KOPT-K1 (cell line): ENCODE results near the gene PRSS23.

Experiments
- H3K27ac ChIP-seq: fragments of 200-600 bp; sonication (generic); 2 replicates; pipeline ENCODE4 v1.5.1; 2016; ENCODE audit warnings: antibody characterized with exemption, mild to moderate bottlenecking, low read depth, low read length; ENCODE audit not compliant: poor library complexity, severe bottlenecking
- H3K36me3 ChIP-seq: fragments of 200-600 bp; sonication (generic); 2 replicates; pipeline ENCODE4 v1.5.1; 2017; ENCODE audit warnings: antibody characterized with exemption, mild to moderate bottlenecking, low read length, moderate library complexity; ENCODE audit not compliant: insufficient read depth
- H3K9me3 ChIP-seq: fragments of 200-600 bp; sonication (generic); 2 replicates; pipeline ENCODE4 v1.5.1; 2017; ENCODE audit warnings: antibody characterized with exemption, low read length, mild to moderate bottlenecking; ENCODE audit not compliant: insufficient read depth, poor library complexity, severe bottlenecking

The PRSS23 gene

DNA sequence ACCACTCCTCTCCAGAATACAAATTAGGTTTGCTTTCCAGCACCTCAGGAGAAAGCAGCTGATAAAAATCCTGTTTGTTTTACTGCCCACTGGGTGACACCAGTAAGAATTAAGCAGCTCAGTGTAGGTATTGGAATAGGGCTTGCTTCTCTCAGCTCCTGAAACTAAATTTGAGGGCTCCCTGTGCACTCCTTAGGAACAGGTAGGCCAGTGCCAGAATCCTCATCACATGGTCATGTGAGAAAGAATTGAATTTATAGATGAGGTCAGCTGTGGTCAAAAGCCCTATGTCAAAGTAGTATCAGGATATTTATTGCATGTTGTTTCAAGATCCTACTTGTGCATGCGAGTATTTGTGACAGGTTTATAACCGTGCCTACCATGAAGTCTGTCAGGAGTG is 1.0 kb downstream of the PRSS23 start:
- Histone ChIP-seq H3K27ac (no peak overlapping the region), H3K36me3 (no peaks in the 10 kb centered on the region)

DNA sequence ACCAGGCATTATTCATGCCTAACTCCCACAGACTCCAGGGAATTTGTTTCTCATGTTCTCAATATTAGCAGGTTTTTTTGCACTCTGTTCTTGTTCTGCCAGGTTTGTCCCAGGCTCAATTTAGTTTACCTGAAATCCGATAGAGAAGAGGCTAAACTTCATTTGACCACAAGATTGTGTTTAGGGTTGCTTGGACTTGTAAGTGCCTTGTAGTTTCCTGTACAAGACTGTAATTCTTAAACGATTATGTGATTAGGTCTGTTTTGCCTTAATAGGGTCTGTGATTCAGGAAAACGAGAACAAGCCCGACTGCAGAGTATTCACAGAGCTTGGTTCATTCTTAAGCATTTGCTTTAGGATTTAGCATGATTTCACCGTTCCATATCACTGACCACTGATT is 1.8 kb downstream of the PRSS23 start:
- Histone ChIP-seq H3K9me3 (no peaks in the 10 kb centered on the region), H3K36me3 (no peaks in the 10 kb centered on the region), H3K27ac (no peak overlapping the region)

More for the DNA sequence above, 1.0 kb downstream of the PRSS23 start:
- no peaks in the 10 kb centered on the region for H3K9me3 ChIP-seq

DNA sequence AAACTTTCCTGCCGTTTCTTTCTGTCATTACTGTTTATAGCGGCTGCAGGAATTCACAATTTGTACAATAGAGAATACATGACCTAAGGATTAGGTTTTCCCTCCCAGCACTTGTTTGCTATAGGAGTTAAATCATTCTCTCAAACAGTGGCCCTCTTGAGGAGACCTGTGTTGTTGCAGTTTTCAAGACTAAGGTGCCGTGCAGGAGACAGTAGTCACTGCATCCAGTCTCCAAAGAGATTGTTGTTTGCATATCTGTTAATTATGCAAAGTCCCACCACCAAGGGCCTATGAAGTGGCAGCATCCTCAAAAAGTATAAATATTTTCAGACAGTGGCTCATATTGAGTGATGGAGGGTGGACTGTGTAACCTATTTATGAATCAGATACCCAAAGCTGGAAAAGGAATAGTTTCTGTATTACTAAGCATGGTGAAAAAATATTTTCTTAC is 2.3 kb downstream of the PRSS23 start:
- H3K36me3 ChIP-seq: no peaks in the 10 kb centered on the region
- H3K9me3 ChIP-seq: no peaks in the 10 kb centered on the region
- no peak overlapping the region for H3K27ac ChIP-seq

DNA sequence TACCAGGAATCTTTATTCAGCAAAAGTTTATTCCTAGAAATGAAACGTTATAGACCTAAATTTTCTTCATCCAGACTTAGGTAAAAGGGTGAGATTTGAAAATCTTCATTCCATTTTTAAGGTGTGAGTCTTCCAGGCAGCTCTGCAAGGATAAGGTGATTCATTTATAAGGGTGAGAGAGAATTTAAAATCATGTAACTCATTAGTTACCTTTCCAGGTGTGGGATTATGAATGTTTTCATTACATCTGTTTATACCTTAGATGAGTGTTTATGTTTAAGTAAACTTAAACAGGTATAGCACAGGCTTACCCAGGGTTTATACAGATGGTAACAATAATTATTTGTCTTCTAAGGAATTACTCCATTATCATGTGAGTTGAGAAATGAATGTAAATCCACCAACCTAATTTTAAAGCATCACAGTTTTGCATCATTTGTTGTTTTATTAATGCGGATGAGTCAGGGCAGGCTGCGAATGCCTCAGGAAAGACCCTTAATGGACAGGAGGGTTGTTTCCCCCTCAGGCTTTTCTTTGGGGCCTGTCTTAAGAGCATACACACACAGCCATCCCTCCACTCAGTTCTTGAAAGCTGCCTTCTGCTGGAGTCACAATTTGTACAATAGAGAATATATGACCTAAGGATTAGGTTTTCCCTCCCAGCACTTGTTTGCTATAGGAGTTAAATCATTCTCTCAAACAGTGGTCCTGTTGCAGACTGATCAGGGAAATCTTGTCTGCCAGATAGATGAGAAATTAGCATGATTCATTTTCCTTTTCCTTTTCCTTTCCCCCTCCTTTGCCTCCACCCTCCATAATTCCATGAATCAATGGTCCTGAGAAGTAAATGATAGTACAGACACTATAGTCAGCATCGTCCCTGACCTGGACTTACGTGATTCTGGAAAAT is 3.0 kb downstream of the PRSS23 start:
- no peak overlapping the region for H3K27ac ChIP-seq
- no peaks in the 10 kb centered on the region for H3K36me3 ChIP-seq
- H3K9me3 ChIP-seq: no peaks in the 10 kb centered on the region

DNA sequence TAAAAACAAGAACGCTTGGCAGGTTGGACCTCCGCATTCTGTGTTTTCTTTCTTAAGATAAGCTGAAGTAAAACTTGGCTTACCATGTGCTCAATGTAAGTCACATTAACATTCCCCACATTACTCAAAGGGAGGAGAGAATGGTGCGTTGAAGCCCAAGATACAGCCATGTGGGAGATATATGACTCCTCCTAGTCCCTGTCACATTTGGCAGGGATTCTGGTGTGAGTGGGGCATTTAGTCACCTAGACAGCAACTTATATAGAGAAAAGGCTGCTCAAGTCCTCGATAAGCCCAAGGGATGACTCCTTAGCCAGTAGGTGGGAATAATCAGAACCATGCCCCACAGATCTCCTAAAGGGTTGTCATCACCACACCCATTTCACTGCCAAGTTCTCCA is 4.6 kb downstream of the PRSS23 start:
- Histone ChIP-seq H3K9me3 (no peaks in the 10 kb centered on the region), H3K36me3 (no peaks in the 10 kb centered on the region), H3K27ac (no peak overlapping the region)

DNA sequence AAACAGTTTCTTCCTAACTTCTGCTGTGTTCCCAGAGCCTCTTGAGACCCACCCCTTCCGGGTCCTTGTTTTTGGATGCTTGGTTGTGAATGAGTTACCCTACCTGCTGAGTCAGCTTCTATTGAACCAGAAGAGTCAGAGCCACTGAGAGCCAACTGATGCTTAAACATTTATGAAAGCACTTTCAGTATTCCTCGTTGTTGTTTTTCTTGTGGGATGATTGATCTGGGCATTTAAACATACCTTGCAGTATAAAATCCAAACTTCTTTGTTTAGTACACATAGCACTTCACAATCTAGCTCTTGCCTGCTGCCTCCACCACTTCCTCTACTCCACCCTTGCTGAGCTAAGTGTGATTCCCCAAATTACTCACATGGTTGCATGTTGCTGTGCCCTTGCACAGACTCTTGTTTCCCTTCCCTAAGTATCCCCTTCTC is 5.5 kb downstream of the PRSS23 start:
- no peaks in the 10 kb centered on the region for H3K9me3 ChIP-seq
- no peak overlapping the region for H3K27ac ChIP-seq
- no peaks in the 10 kb centered on the region for H3K36me3 ChIP-seq

DNA sequence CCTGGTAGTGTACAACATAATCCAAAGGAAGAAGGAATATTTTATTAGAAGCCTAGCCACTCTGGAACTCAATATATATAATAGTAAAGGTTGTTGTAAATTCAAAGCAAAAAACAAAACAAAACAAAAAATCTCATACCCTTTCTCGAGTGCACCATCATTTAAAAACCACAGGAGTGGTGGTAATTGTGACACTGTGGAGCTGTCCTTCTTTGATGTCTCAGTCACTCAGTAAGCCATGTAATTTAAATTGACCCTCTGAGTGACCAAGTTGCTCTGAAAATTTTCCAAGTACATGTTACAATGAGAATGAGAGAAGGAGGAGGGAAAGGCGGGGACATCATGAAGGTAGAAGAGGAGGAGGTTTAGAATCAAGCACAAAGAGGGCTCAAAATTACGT is 6.6 kb downstream of the PRSS23 start:
- no peaks in the 10 kb centered on the region for H3K9me3 ChIP-seq
- H3K27ac ChIP-seq: no peak overlapping the region
- no peaks in the 10 kb centered on the region for H3K36me3 ChIP-seq

DNA sequence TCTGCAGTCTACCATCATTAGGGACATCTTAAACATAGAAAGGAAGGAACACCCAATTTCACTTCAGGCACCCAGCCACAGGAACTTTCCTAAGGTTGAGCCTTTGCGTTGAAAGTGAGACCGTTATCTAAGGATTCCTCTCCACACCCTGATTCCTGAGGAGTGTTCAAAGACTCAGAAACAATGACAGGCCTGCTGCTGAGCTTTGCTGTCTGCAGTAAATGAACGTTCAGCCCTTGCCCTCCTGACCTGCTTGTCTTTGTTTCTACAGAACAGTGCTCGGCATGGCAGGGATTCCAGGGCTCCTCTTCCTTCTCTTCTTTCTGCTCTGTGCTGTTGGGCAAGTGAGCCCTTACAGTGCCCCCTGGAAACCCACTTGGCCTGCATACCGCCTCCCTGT is 7.0 kb downstream of the PRSS23 start:
- Histone ChIP-seq H3K9me3 (no peaks in the 10 kb centered on the region), H3K36me3 (no peaks in the 10 kb centered on the region), H3K27ac (no peak overlapping the region)

DNA sequence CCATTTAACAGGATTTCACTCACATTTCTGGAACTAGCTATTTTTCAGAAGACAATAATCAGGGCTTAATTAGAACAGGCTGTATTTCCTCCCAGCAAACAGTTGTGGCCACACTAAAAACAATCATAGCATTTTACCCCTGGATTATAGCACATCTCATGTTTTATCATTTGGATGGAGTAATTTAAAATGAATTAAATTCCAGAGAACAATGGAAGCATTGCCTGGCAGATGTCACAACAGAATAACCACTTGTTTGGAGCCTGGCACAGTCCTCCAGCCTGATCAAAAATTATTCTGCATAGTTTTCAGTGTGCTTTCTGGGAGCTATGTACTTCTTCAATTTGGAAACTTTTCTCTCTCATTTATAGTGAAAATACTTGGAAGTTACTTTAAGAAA is 9.2 kb downstream of the PRSS23 start:
- Histone ChIP-seq H3K36me3 (no peaks in the 10 kb centered on the region), H3K27ac (no peak overlapping the region), H3K9me3 (no peaks in the 10 kb centered on the region)

DNA sequence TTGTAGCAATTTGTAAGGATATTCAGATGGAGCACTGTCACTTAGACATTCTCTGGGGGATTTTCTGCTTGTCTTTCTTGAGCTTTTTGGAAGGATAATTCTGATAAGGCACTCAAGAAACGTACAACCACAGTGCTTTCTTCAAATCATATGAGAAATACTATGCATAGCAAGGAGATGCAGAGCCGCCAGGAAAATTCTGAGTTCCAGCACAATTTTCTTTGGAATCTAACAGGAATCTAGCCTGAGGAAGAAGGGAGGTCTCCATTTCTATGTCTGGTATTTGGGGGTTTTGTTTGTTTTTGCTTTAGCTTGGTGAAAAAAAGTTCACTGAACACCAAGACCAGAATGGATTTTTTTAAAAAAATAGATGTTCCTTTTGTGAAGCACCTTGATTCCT is 9.9 kb downstream of the PRSS23 start:
- Histone ChIP-seq H3K36me3 (no peaks in the 10 kb centered on the region), H3K9me3 (no peaks in the 10 kb centered on the region), H3K27ac (no peak overlapping the region)

DNA sequence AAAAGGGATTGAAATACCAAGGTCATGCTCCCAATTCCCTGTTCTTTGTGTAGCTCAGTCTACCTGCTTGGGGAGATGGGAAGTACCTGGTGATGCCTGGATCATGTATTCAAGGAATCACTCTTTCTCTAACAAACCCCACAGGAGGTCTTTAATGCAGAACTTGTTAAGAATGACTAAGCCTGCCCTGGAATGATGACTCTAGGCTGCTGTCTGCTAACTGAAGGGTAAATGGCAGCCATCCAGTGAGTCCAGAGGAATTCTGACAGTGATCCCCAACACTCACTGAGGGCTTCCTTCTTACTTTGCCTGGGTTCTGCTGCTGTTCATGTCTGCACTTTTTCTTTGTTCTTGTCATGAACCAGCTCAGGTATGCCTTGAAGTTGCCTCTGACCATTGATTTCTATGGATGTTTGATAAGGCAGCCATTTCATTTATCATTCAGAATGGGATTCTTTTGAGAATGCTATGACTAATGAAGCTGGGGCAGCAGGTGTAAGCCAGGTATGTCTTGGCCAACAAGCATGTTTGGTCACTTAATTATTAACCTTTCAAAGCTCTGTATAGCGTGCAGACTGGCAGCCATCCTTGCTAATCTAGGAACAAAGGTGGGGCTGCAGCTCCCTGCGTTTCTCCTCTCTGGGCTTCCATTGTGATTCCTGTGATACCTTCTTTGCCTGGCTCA is 11.4 kb downstream of the PRSS23 start:
- Histone ChIP-seq H3K27ac (no peak overlapping the region), H3K36me3 (no peaks in the 10 kb centered on the region)

DNA sequence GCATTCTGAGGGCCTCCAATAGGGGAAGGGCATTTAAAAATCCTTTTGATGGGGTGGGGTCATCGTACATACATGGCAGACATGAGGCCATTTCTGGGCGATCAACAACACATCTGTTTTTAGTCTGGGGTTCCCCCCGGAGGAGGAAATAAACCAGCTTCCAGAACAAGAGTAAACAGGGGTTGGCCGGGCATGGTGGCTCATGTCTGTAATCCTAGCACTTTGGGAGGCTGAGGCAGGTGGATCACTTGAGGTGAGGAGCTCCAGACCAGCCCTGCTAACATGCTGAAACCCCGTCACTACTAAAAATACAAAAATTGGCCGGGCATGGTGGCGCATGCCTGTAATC is 12.0 kb downstream of the PRSS23 start:
- no peak overlapping the region for H3K27ac ChIP-seq
- no peaks in the 10 kb centered on the region for H3K9me3 ChIP-seq
- no peaks in the 10 kb centered on the region for H3K36me3 ChIP-seq

More for the DNA sequence above, 11.4 kb downstream of the PRSS23 start:
- no peaks in the 10 kb centered on the region for H3K9me3 ChIP-seq

DNA sequence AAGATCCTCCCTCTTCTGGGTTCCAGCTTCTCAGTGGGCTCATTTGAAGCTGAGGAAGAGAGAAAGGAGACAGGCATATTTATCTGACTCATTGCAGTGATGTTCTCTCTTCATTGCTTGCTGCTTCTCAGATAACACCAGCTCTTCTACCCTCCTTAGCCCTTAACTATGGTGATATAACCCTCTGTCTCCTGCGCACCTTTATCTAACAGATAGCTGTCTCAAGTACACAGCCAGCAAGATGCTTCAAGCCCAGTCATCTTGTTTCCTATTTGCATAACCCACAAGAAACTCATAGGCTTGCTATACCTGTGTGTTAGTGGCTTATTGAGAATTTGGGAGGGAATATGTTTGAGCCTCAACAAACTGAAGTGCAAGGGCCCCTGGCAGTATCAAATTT is 12.6 kb downstream of the PRSS23 start:
- Histone ChIP-seq H3K27ac (no peak overlapping the region), H3K36me3 (no peaks in the 10 kb centered on the region), H3K9me3 (no peaks in the 10 kb centered on the region)

DNA sequence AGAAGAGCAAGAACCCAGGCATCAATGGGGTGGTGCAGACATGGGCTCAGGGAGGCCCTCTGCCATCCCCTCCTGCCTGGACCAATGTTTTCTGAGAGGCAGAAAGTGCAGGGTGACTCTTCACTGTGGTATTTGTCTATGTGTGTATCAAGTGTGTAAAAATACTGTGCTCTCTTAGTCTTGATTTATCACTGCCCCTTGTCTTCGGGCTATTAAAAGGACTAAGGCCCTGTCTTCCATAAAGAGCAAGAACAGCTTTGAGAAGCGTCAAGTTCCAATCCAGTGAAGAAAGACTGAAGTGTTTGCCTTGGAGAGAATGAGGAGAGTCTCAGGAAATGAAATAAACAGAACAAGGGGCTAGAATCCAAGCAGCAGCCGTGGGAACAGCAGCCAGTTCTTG is 14.4 kb downstream of the PRSS23 start:
- Histone ChIP-seq H3K9me3 (no peaks in the 10 kb centered on the region), H3K36me3 (no peaks in the 10 kb centered on the region), H3K27ac (no peak overlapping the region)

DNA sequence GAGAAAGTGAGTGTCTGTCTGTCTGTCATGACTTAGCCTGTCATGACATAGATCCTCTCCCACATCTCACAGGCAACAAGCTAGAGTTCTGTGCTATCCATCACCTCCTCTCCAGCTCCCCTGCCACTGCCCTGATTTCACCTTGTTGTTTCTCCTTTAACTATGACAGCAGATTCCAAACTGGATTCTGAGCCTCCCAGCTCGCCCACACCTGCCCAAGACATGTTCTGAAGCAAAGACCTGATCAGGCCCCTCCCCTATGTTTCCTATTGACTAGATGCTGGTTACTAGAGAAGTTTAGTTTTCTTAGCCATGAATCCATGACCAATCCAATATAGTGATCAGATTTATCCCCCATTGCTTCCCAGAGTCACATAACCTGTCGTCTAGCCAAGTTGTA is 15.4 kb downstream of the PRSS23 start:
- Histone ChIP-seq H3K9me3 (no peaks in the 10 kb centered on the region), H3K27ac (no peak overlapping the region), H3K36me3 (no peaks in the 10 kb centered on the region)
